Fibroblast of the aortic adventitia (primary cell): ENCODE data around the gene SMPD3. TPM values are rescaled to one million over a fixed set of nuclear protein-coding genes. Genes with fewer than 3 reads are reported as not detected.

Experiments
- DNase-seq: peaks from one replicate; pipeline ENCODE4 v3.0.0-alpha.2; 2010; ENCODE audit warnings: low read depth
- H3K4me3 ChIP-seq: 2 replicates; pipeline ENCODE4 v1.5.1; 2011; ENCODE audit warnings: low read depth, mild to moderate bottlenecking, control low read depth, low read length, moderate library complexity
- total RNA-seq: library from RNA; depleted of rRNA; stranded (reverse); fragments of >200 nt; gene quantifications from 2 replicates; pipeline ENCODE4 v1.2.3, GENCODE V29; 2012; ENCODE audit warnings: low replicate concordance
- TF ChIP-seq, protein P1 (sequence below): IDR thresholded peaks from 2 replicates; pipeline ENCODE4 v1.5.1; 2011; ENCODE audit warnings: mild to moderate bottlenecking, low read length, control low read depth, inconsistent platforms; ENCODE audit not compliant: insufficient read depth

Gene SMPD3
- total RNA-seq, 1 donor = not detected

DNA sequence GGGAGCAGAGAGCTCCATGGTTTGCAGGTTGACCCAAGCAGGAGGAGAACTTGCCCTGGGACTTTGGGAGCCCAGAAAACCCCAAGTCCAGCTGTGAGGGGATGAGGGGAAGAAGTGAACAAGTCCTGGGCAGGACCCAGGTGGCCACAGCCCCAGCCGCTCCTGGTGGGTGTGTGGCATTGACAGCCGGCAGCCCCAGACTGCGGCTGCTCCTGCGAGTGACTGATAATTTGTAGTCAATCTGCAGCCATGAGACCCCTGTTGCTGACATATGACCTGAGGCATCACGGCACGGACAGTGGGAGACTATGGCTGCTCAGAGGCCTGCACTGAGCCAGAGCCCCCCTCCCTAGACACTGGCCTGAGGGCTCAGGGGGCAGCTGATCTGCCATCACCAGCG, 71.1 kb downstream of the SMPD3 start:
- TF ChIP-seq, protein P1, sequence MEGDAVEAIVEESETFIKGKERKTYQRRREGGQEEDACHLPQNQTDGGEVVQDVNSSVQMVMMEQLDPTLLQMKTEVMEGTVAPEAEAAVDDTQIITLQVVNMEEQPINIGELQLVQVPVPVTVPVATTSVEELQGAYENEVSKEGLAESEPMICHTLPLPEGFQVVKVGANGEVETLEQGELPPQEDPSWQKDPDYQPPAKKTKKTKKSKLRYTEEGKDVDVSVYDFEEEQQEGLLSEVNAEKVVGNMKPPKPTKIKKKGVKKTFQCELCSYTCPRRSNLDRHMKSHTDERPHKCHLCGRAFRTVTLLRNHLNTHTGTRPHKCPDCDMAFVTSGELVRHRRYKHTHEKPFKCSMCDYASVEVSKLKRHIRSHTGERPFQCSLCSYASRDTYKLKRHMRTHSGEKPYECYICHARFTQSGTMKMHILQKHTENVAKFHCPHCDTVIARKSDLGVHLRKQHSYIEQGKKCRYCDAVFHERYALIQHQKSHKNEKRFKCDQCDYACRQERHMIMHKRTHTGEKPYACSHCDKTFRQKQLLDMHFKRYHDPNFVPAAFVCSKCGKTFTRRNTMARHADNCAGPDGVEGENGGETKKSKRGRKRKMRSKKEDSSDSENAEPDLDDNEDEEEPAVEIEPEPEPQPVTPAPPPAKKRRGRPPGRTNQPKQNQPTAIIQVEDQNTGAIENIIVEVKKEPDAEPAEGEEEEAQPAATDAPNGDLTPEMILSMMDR = no peak
- H3K4me3 ChIP-seq = no peak overlapping the region
- no peak for DNase-seq

DNA sequence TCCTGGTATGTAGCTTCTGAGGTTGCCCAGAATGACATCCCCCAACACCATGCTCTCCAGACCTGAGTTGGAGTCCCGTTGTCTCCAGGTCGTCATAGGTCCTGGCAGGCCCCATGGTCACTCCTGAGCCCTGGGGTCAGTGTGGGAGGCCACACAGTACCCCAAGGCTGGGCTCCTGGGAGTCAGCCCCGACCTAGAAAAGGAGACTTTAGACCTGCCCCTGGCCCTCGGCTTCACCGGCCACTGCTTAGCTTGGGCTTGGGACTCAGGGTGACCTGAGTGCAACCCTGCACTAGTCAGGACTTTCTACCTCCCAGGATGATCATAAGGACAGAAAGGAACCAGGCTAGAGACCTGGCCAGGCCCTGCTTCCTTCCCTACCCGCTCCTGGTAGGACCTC, 71.7 kb downstream of the SMPD3 start:
- TF ChIP-seq, protein P1 = no peak
- H3K4me3 ChIP-seq = no peak overlapping the region
- DNase-seq = no peak

DNA sequence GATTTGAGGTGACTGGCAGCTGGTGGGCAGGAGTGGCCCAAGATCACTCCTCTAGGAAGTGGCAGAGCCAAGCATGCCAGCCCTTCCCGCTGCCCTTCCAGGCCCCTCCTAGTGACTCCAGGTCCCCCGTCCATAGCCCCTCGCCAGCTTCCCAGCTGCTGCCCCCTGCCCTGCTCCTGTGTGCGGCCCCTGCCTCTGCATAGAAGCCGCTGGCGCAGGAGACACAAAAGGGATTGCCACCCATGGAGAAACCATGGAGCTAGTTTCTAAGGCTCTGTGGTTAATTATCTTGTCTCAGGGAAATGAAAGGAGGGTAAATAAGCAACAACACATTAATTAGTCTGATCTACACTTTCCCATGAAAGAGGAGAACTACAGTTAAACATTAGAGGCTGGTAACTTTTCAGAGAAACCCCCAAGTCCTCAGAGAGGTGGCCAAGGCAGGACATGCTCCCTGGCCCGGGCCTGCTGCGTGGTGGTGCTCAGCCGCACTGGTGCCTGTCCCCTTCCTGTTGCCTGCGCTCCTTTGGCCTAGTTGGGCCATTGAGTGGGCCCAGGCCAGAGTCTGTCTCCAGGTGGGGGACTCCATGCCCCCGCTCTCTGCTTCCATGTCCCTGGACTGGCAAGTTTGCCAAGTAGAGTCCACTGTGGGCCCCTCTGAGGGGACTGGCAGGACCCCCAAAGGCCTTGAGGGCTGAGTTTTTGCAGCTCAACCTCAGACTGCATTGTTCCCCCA, 72.3 kb downstream of the SMPD3 start:
- TF ChIP-seq, protein P1 = no peak
- DNase-seq = no peak
- H3K4me3 ChIP-seq = no peak overlapping the region

DNA sequence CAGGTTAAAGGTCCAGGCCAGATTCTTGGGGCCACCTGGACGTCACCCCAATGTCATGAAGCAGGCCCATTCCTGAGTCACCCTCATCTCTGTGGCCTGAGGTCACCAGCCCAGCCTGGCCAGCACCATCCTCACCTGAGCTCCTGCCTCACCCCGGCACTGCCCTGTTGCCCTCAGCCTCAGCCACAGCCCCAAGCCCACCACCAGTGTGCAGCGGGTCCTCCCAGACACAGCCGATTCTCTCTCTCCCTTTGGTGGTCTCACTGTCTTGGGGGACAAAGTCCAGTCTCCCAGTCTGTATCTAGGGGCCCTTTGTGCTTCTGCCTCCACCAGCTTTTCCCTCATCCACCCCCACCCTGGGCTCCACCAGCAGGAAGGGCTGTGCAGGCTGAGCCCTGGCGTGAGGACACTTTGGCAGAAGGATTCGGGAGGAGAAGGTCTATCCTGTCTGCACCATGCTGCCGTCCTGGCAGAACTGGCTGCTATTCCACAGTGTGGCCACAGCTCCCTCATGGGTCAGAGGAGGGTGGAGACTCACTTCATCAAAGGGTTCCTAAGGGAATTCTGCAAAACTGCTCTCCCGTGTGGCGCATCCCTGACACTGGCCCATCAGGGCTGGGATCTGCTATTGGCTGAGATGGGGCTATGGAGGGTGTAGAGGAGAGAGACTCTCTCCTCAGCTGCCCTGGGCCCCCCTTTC, 73.2 kb downstream of the SMPD3 start:
- no peak for DNase-seq

DNA sequence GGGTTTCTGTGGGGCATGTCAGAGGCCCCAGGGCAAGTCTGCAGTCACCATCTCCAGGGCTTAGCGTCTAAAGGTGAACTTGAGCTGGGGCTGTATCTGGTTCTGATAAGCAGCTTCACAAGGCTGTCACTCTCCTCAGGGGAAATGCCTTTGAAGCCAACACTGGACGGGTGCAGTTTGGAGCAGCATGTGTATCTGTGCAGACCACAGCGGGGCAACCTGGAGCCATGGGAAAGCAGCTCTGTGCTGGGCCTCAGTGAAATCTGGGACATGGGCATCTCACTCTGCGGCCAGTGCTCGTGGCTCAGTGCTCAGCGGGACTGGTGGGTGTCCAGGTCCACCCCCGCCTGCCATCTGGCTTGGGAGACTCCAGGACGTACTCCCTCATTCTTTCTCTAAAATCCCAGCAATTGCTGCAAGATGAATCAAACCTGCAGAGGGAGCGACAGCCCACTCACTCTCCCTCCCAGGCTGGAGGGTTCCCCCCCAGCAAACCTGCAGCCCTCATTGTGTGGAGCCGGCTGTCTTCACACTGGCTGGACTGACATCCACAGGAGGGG, 74.0 kb downstream of the SMPD3 start:
- no peak for DNase-seq

More for the DNA sequence above, 73.2 kb downstream of the SMPD3 start:
- TF ChIP-seq, protein P1 = no peak
- H3K4me3 ChIP-seq = no peak overlapping the region

DNA sequence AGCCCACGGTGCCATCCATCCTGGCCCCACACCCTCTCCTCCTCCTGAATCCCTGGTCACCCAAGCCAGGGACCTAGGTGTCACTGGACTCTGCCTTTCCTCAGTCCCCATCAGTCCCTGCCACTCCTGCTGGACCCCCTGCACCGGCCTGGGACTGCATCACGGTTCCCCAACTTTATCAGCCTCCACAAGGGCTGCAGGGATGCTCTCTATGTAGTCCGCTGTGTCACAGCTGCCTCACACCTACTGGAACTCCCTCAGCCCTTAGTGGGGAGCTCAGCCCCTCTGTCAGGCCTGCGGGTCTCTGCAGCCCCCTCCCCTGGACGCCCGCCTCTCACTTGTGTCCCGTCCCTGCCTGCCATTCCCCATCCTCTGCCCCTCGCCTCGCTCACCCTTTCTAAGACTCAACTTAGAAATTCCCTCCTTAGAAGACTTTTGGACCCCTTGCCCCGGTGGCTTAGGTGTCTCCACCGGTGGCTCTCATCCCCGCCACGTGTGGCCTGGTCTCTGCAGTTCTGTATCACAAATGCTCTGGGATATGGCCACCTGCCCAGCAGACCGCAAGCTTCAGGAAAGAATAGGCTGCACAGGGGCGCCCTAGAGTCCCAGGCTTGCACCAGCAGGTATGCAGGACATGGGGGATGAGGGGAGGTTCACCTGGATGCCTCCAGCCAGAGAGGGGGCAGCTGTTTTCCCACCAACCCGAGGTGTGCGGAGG, 74.6 kb downstream of the SMPD3 start:
- DNase-seq = no peak
- TF ChIP-seq, protein P1 = no peak
- no peak overlapping the region for H3K4me3 ChIP-seq

More for the DNA sequence above, 74.0 kb downstream of the SMPD3 start:
- H3K4me3 ChIP-seq = no peak overlapping the region
- TF ChIP-seq, protein P1 = no peak
